Islet precursor cell (in vitro differentiated cells): ENCODE data around the gene TMED6.

Source experiments
- DNase-seq: peaks from one replicate; pipeline ENCODE4 v3.0.0-alpha.2; 2018

The TMED6 gene

GRCh38 chr16:69350536-69351133 lies 951 bp downstream of the TMED6 start:
- no peak for DNase-seq

- DNase-seq, result no peak
These were observed 2.0 kb downstream of the TMED6 start for GRCh38 chr16:69349536-69349935.

- no peak for DNase-seq
These were observed 3.4 kb downstream of the TMED6 start for GRCh38 chr16:69348222-69348621.

- no peak for DNase-seq
These were observed 4.9 kb downstream of the TMED6 start for GRCh38 chr16:69346683-69347082.

GRCh38 chr16:69345923-69346322 lies 5.7 kb downstream of the TMED6 start:
- DNase-seq, result no peak

- no peak for DNase-seq
These were observed 7.4 kb downstream of the TMED6 start for GRCh38 chr16:69344171-69344570.

- DNase-seq, result no peak
These were observed 11.4 kb downstream of the TMED6 start for GRCh38 chr16:69340095-69340644.

GRCh38 chr16:69339289-69340094 lies 12.1 kb downstream of the TMED6 start, which contains the start of the genes COG8 and NIP7:
Gene COG8, minus strand, starts transcription at chr16:69339564. Its CDS starts 12 bp downstream, at chr16:69339552.
Gene NIP7, plus strand, starts transcription at chr16:69339772. Its CDS starts 58 bp downstream, at chr16:69339830.
- peak; percentile 99 for DNase-seq

- no peak for DNase-seq
These were observed 12.9 kb downstream of the TMED6 start for GRCh38 chr16:69338557-69339288.

GRCh38 chr16:69334696-69335095 lies 16.9 kb downstream of the TMED6 start:
- no peak for DNase-seq

- DNase-seq, result peak; percentile 97
These were observed 21.1 kb downstream of the TMED6 start, which contains the start of gene PDF for GRCh38 chr16:69330286-69331109. Gene PDF, minus strand, starts transcription at chr16:69330588. Its CDS starts 18 bp downstream, at chr16:69330570.

- DNase-seq, result no peak
These were observed 22.0 kb downstream of the TMED6 start for GRCh38 chr16:69329369-69330285.

GRCh38 chr16:69328854-69329316 lies 22.7 kb downstream of the TMED6 start:
- DNase-seq, result no peak

GRCh38 chr16:69327585-69328310 lies 23.8 kb downstream of the TMED6 start:
- no peak for DNase-seq

- DNase-seq, result no peak
These were observed 25.3 kb downstream of the TMED6 start for GRCh38 chr16:69326172-69326873.

GRCh38 chr16:69325784-69326171 lies 25.8 kb downstream of the TMED6 start:
- no peak for DNase-seq

GRCh38 chr16:69324585-69325253 lies 26.9 kb downstream of the TMED6 start:
- no peak for DNase-seq

- no peak for DNase-seq
These were observed 27.5 kb downstream of the TMED6 start for GRCh38 chr16:69324013-69324531.

GRCh38 chr16:69323415-69323814 lies 28.2 kb downstream of the TMED6 start:
- DNase-seq, result no peak
